Central memory CD8-positive, alpha-beta T cell (primary cell): Measurements from ENCODE around the gene MET.
"Not testable (repeated sequence)": the region's sequence is repeated elsewhere in the genome, so short reads cannot be mapped to it uniquely, and the experiment has no call there.

Experiments
- ATAC-seq: fragments of 150-1000 bp; cut with Tn5 transposase; replicated peaks from 2 replicates; pipeline ENCODE4 v1.10.0; 2022; ENCODE audit warnings: mild to moderate bottlenecking, moderate FRiP score, moderate number of reproducible peaks; ENCODE audit not compliant: poor library complexity, severe bottlenecking; ENCODE audit errors: extremely low read depth
- DNase-seq, 2 donors: peaks; one replicate each; pipeline ENCODE4 v3.0.0; 2021; ENCODE audit warnings: low spot score in 2 of 2
- H3K27ac Mint-ChIP-seq: one replicate; pipeline ENCODE4 v1.8.0; 2022; ENCODE audit warnings: low read depth, mild to moderate bottlenecking, moderate library complexity, mixed read lengths
- H3K27me3 Mint-ChIP-seq: one replicate; pipeline ENCODE4 v1.8.0; 2022; ENCODE audit warnings: mixed read lengths
- H3K36me3 Mint-ChIP-seq: one replicate; pipeline ENCODE4 v1.8.0; 2022; ENCODE audit warnings: mild to moderate bottlenecking, moderate library complexity, mixed read lengths; ENCODE audit not compliant: insufficient read depth
- H3K4me1 Mint-ChIP-seq: one replicate; pipeline ENCODE4 v1.8.0; 2022; ENCODE audit warnings: mixed read lengths
- H3K4me3 Mint-ChIP-seq: one replicate; pipeline ENCODE4 v1.8.0; 2022; ENCODE audit warnings: mild to moderate bottlenecking, moderate library complexity, mixed read lengths
- H3K9me3 Mint-ChIP-seq: one replicate; pipeline ENCODE4 v1.8.0; 2022; ENCODE audit warnings: mixed read lengths

The MET gene

GRCh38 chr7:116671681-116672595, at the start of gene MET:
Gene MET, plus strand, starts transcription at chr7:116672196. Its CDS starts 26,889 bp downstream, at chr7:116699085.
- H3K4me1 Mint-ChIP-seq: peaks cover 5% of the 10 kb centered on the region
- no peaks in the 10 kb centered on the region for H3K36me3 Mint-ChIP-seq
- peak; percentile 19 for ATAC-seq
- H3K9me3 Mint-ChIP-seq: no peaks in the 10 kb centered on the region
- peak within 1 kb of the TSS; percentile 67 for H3K4me3 Mint-ChIP-seq
- DNase-seq: no peak
- no peak within 1 kb of the TSS for H3K27ac Mint-ChIP-seq
- H3K27me3 Mint-ChIP-seq: peaks cover 28% of the 10 kb centered on the region

- no peaks in the 10 kb centered on the region for H3K9me3 Mint-ChIP-seq
- H3K27ac Mint-ChIP-seq: no peak overlapping the region
- H3K27me3 Mint-ChIP-seq: peaks cover 29% of the 10 kb centered on the region
- ATAC-seq (no peak), DNase-seq (no peak)
- peaks cover 1% of the 10 kb centered on the region for H3K36me3 Mint-ChIP-seq
- no peaks in the 10 kb centered on the region for H3K4me1 Mint-ChIP-seq
- H3K4me3 Mint-ChIP-seq: no peak overlapping the region
Measured at GRCh38 chr7:116626886-116627285, 45.1 kb upstream of the MET start.

GRCh38 chr7:116629051-116629463, 42.9 kb upstream of the MET start:
- H3K27me3 Mint-ChIP-seq: peaks cover 20% of the 10 kb centered on the region
- peaks cover 1% of the 10 kb centered on the region for H3K36me3 Mint-ChIP-seq
- no peak overlapping the region for H3K4me3 Mint-ChIP-seq
- H3K4me1 Mint-ChIP-seq: no peaks in the 10 kb centered on the region
- no peaks in the 10 kb centered on the region for H3K9me3 Mint-ChIP-seq
- no peak for ATAC-seq
- no peak for DNase-seq
- no peak overlapping the region for H3K27ac Mint-ChIP-seq

- peaks cover 1% of the 10 kb centered on the region for H3K36me3 Mint-ChIP-seq
- no peaks in the 10 kb centered on the region for H3K4me1 Mint-ChIP-seq
- peaks cover 11% of the 10 kb centered on the region for H3K27me3 Mint-ChIP-seq
- H3K4me3 Mint-ChIP-seq: no peak overlapping the region
- no peaks in the 10 kb centered on the region for H3K9me3 Mint-ChIP-seq
- H3K27ac Mint-ChIP-seq: no peak overlapping the region
- DNase-seq (no peak), ATAC-seq (peak; percentile 57)
Measured at GRCh38 chr7:116630357-116630756, 41.6 kb upstream of the MET start.

- no peak for DNase-seq
- Mint-ChIP-seq H3K27me3 (peaks cover 3% of the 10 kb centered on the region), H3K4me1 (no peaks in the 10 kb centered on the region), H3K9me3 (no peaks in the 10 kb centered on the region), H3K36me3 (peaks cover 1% of the 10 kb centered on the region), H3K27ac (no peak overlapping the region), H3K4me3 (no peak overlapping the region)
- ATAC-seq: no peak
Measured at GRCh38 chr7:116630932-116631671, 40.9 kb upstream of the MET start.

- peaks cover 1% of the 10 kb centered on the region for H3K36me3 Mint-ChIP-seq
- DNase-seq (no peak), ATAC-seq (no peak)
- no peaks in the 10 kb centered on the region for H3K4me1 Mint-ChIP-seq
- no peaks in the 10 kb centered on the region for H3K9me3 Mint-ChIP-seq
- H3K4me3 Mint-ChIP-seq: no peak overlapping the region
- no peaks in the 10 kb centered on the region for H3K27me3 Mint-ChIP-seq
- H3K27ac Mint-ChIP-seq: no peak overlapping the region
Measured at GRCh38 chr7:116631676-116632075, 40.3 kb upstream of the MET start.

- peaks cover 1% of the 10 kb centered on the region for H3K36me3 Mint-ChIP-seq
- DNase-seq (no peak), ATAC-seq (no peak)
Measured at GRCh38 chr7:116632384-116632783, 39.6 kb upstream of the MET start.

GRCh38 chr7:116633131-116633988, 38.6 kb upstream of the MET start:
- no peak for ATAC-seq
- Mint-ChIP-seq H3K9me3 (no peaks in the 10 kb centered on the region), H3K4me1 (no peaks in the 10 kb centered on the region), H3K27ac (no peak overlapping the region), H3K27me3 (no peaks in the 10 kb centered on the region), H3K4me3 (no peak overlapping the region), H3K36me3 (peaks cover 1% of the 10 kb centered on the region)
- no peak for DNase-seq

More at GRCh38 chr7:116632384-116632783, 39.6 kb upstream of the MET start:
- Mint-ChIP-seq H3K27ac (no peak overlapping the region), H3K4me1 (no peaks in the 10 kb centered on the region), H3K27me3 (no peaks in the 10 kb centered on the region), H3K4me3 (no peak overlapping the region), H3K9me3 (no peaks in the 10 kb centered on the region)

GRCh38 chr7:116636997-116637396, 35.0 kb upstream of the MET start:
- Mint-ChIP-seq H3K36me3 (no peaks in the 10 kb centered on the region), H3K4me3 (no peak overlapping the region), H3K9me3 (no peaks in the 10 kb centered on the region), H3K27ac (no peak overlapping the region), H3K27me3 (no peaks in the 10 kb centered on the region), H3K4me1 (no peaks in the 10 kb centered on the region)
- ATAC-seq (no peak), DNase-seq (no peak)

- not testable (repeated sequence) for H3K27ac Mint-ChIP-seq, H3K4me3 Mint-ChIP-seq, H3K9me3 Mint-ChIP-seq, H3K36me3 Mint-ChIP-seq, H3K27me3 Mint-ChIP-seq, H3K4me1 Mint-ChIP-seq, ATAC-seq, DNase-seq
Measured at GRCh38 chr7:116638592-116638991, 33.4 kb upstream of the MET start.

GRCh38 chr7:116641551-116642153, 30.3 kb upstream of the MET start:
- Mint-ChIP-seq H3K36me3 (no peaks in the 10 kb centered on the region), H3K4me1 (no peaks in the 10 kb centered on the region), H3K27ac (no peak overlapping the region), H3K27me3 (peaks cover 21% of the 10 kb centered on the region), H3K4me3 (no peak overlapping the region), H3K9me3 (no peaks in the 10 kb centered on the region)
- ATAC-seq: no peak
- DNase-seq: no peak

GRCh38 chr7:116643148-116643547, 28.8 kb upstream of the MET start:
- H3K9me3 Mint-ChIP-seq, H3K4me3 Mint-ChIP-seq, H3K4me1 Mint-ChIP-seq, DNase-seq, H3K36me3 Mint-ChIP-seq, H3K27ac Mint-ChIP-seq, ATAC-seq: not testable (repeated sequence)
- peaks cover 21% of the 10 kb centered on the region for H3K27me3 Mint-ChIP-seq
